H9 (cell line): Measurements from ENCODE around the gene PARD3. TPM values are rescaled to one million over a fixed set of nuclear protein-coding genes. Genes with fewer than 3 reads are reported as not detected.

Source experiments
- DNase-seq: peaks from one replicate; pipeline ENCODE4 v3.0.0-alpha.2; 2017
- H2AFZ ChIP-seq: one replicate; pipeline ENCODE4 v1.6.1; 2013; ENCODE audit warnings: mild to moderate bottlenecking, low read length, control low read depth, moderate library complexity
- H2AK5ac ChIP-seq: 2 replicates; pipeline ENCODE4 v1.6.1; 2013; ENCODE audit warnings: low read length, control low read depth, mixed read lengths; ENCODE audit not compliant: insufficient read length
- H2BK120ac ChIP-seq: one replicate; pipeline ENCODE4 v1.6.1; 2013; ENCODE audit warnings: low read depth, mild to moderate bottlenecking, low read length, control low read depth, inconsistent platforms; ENCODE audit not compliant: poor library complexity, severe bottlenecking
- H2BK12ac ChIP-seq: 2 replicates; pipeline ENCODE4 v1.6.1; 2013; ENCODE audit warnings: low read length, control low read depth, mixed read lengths, low read depth; ENCODE audit not compliant: insufficient read length
- H2BK15ac ChIP-seq: 2 replicates; pipeline ENCODE4 v1.6.1; 2013; ENCODE audit warnings: low read depth, low read length, control low read depth
- H2BK20ac ChIP-seq: one replicate; pipeline ENCODE4 v1.6.1; 2013; ENCODE audit warnings: low read depth, mild to moderate bottlenecking, low read length, control low read depth, inconsistent platforms; ENCODE audit not compliant: poor library complexity, severe bottlenecking
- H2BK5ac ChIP-seq: 2 replicates; pipeline ENCODE4 v1.6.1; 2013; ENCODE audit warnings: low read length, control low read depth, mixed read lengths; ENCODE audit not compliant: insufficient read length
- H3K14ac ChIP-seq: 2 replicates; pipeline ENCODE4 v1.6.1; 2013; ENCODE audit warnings: low read length, control low read depth; ENCODE audit not compliant: insufficient read depth
- H3K18ac ChIP-seq: 2 replicates; pipeline ENCODE4 v1.6.1; 2013; ENCODE audit warnings: low read depth, mild to moderate bottlenecking, mixed read lengths, low read length, control low read depth; ENCODE audit not compliant: insufficient read length
- H3K23ac ChIP-seq: 2 replicates; pipeline ENCODE4 v1.6.1; 2013; ENCODE audit warnings: low read length, control low read depth, mixed read lengths, low read depth; ENCODE audit not compliant: insufficient read length
- H3K23me2 ChIP-seq: 2 replicates; pipeline ENCODE4 v1.6.1; 2013; ENCODE audit warnings: low read depth, mild to moderate bottlenecking, mixed read lengths, low read length, control low read depth; ENCODE audit not compliant: insufficient read length, poor library complexity, severe bottlenecking
- H3K27ac ChIP-seq: 2 replicates; pipeline ENCODE4 v1.5.1; 2013; ENCODE audit warnings: low read length, control low read depth, mixed read lengths, low read depth; ENCODE audit not compliant: insufficient read length
- H3K27me3 ChIP-seq: 2 replicates; pipeline ENCODE4 v1.6.1; 2013; ENCODE audit warnings: low read length, control low read depth, inconsistent platforms; ENCODE audit not compliant: insufficient read depth
- H3K4ac ChIP-seq: 2 replicates; pipeline ENCODE4 v1.6.1; 2013; ENCODE audit warnings: low read depth, mild to moderate bottlenecking, control low read depth, inconsistent platforms, low read length, moderate library complexity
- H3K4me1 ChIP-seq: 2 replicates; pipeline ENCODE4 v1.6.1; 2013; ENCODE audit warnings: low read length, control low read depth, inconsistent platforms; ENCODE audit not compliant: insufficient read depth
- H3K4me2 ChIP-seq: 2 replicates; pipeline ENCODE4 v1.6.1; 2013; ENCODE audit warnings: low read length, control low read depth, mixed read lengths; ENCODE audit not compliant: insufficient read length, insufficient read depth
- H3K56ac ChIP-seq: 2 replicates; pipeline ENCODE4 v1.6.1; 2013; ENCODE audit warnings: low read depth, mild to moderate bottlenecking, mixed read lengths, low read length, control low read depth; ENCODE audit not compliant: insufficient read length
- H3K79me1 ChIP-seq: 2 replicates; pipeline ENCODE4 v1.6.1; 2013; ENCODE audit warnings: low read depth, mild to moderate bottlenecking, moderate library complexity, low read length, control low read depth, inconsistent platforms; ENCODE audit not compliant: insufficient read depth, poor library complexity, severe bottlenecking
- H3K79me2 ChIP-seq: 2 replicates; pipeline ENCODE4 v1.6.1; 2013; ENCODE audit warnings: low read length, control low read depth, inconsistent platforms; ENCODE audit not compliant: insufficient read depth
- H3K9ac ChIP-seq: 2 replicates; pipeline ENCODE4 v1.6.1; 2013; ENCODE audit warnings: low read length, control low read depth, mixed read lengths; ENCODE audit not compliant: insufficient read length; ENCODE audit errors: extremely low read depth
- H3K9me3 ChIP-seq: one replicate; pipeline ENCODE4 v1.6.1; 2013; ENCODE audit warnings: low read depth, low read length, inconsistent platforms; ENCODE audit not compliant: control insufficient read depth
- H3T11ph ChIP-seq: one replicate; pipeline ENCODE4 v1.6.1; 2013; ENCODE audit warnings: mild to moderate bottlenecking, low read length, control low read depth, inconsistent platforms
- H4K20me1 ChIP-seq: one replicate; pipeline ENCODE4 v1.6.1; 2013; ENCODE audit not compliant: control insufficient read depth, insufficient read length, insufficient read depth
- H4K5ac ChIP-seq: 2 replicates; pipeline ENCODE4 v1.6.1; 2013; ENCODE audit warnings: low read depth, mild to moderate bottlenecking, mixed read lengths, low read length, control low read depth; ENCODE audit not compliant: insufficient read length
- H4K8ac ChIP-seq: replicated peaks from 2 replicates; pipeline ENCODE4 v1.6.1; 2013; ENCODE audit warnings: low read length, control low read depth, mixed read lengths, low read depth; ENCODE audit not compliant: insufficient read length
- H4K91ac ChIP-seq: 2 replicates; pipeline ENCODE4 v1.6.1; 2013; ENCODE audit warnings: low read depth, mild to moderate bottlenecking, moderate library complexity, mixed read lengths, low read length, control low read depth; ENCODE audit not compliant: insufficient read length
- H3K27ac Mint-ChIP-seq, 3 experiments: 2 replicates in 2 of 3; 3 replicates in 1 of 3; pipeline ENCODE4 v1.8.0; 2020 to 2021; ENCODE audit warnings: mixed read lengths in 3 of 3, mild to moderate bottlenecking in 1 of 3, moderate library complexity in 1 of 3
- H3K27me3 Mint-ChIP-seq: 2 replicates; pipeline ENCODE4 v1.8.0; 2021; ENCODE audit warnings: low read depth, mild to moderate bottlenecking, moderate library complexity, mixed read lengths
- H3K36me3 Mint-ChIP-seq, 3 experiments: 2 replicates in 2 of 3; 3 replicates in 1 of 3; pipeline ENCODE4 v1.8.0; 2020 to 2021; ENCODE audit warnings: low read depth in 3 of 3, mixed read lengths in 3 of 3; ENCODE audit not compliant: insufficient read depth in 1 of 3
- H3K4me1 Mint-ChIP-seq, 2 experiments: 2 replicates each; pipeline ENCODE4 v1.8.0; 2020; ENCODE audit warnings: mixed read lengths in 2 of 2
- H3K4me3 Mint-ChIP-seq, 2 experiments: 2 replicates in 1 of 2; 3 replicates in 1 of 2; pipeline ENCODE4 v1.8.0; 2020 to 2021; ENCODE audit warnings: mild to moderate bottlenecking in 2 of 2, mixed read lengths in 2 of 2, moderate library complexity in 1 of 2
- H3K9me3 Mint-ChIP-seq, 2 experiments: 2 replicates in 1 of 2; 3 replicates in 1 of 2; pipeline ENCODE4 v1.8.0; 2020; ENCODE audit warnings: mild to moderate bottlenecking in 2 of 2, mixed read lengths in 2 of 2, moderate library complexity in 1 of 2
- WGBS: extraction: QIAGEN DNeasy Blood & Tissue Kit; methylation state at CpG from one replicate; pipeline ENCODE4 v1.1.7; 2013; ENCODE audit warnings: missing lambda C conversion rate, low lambda C conversion rate, mixed read lengths; ENCODE audit not compliant: insufficient read length; ENCODE audit errors: extremely low coverage; 5-methylcytosine and 5-hydroxymethylcytosine counted together
- total RNA-seq: library from RNA; stranded (reverse); gene quantifications from 2 replicates; pipeline ENCODE4 v1.2.1, GENCODE V29; 2021
- TF ChIP-seq, protein P1 (sequence below): fragments of 200-600 bp; sonication (generic); conservative IDR thresholded peaks from 3 replicates; pipeline ENCODE4 v1.8.0; 2021; ENCODE audit warnings: antibody characterized with exemption, mild to moderate bottlenecking

PARD3 gene
- total RNA-seq, 1 experiment from 2014 or later, result 44.7 TPM

- no CpG with 5 or more reads among the region's 8 CpGs for WGBS
- Mint-ChIP-seq H3K4me3 (no peak overlapping the region), H3K27me3 (no peaks in the 10 kb centered on the region), H3K9me3 (no peaks in the 10 kb centered on the region), H3K27ac (peak overlapping the region in 1 of 3 experiments; percentile 66; a peak in 2 of 7 replicates), H3K36me3 (no peaks in the 10 kb centered on the region; a peak in 3 of 7 replicates), H3K4me1 (peaks cover 11 to 17% of the 10 kb centered on the region in 2 experiments; a peak in 3 of 4 replicates)
- Histone ChIP-seq H3T11ph (no peak overlapping the region), H3K14ac (no peak overlapping the region), H3K79me2 (peaks cover 2% of the 10 kb centered on the region; the same call in 1 of the 2 replicates), H2BK5ac (no peak overlapping the region), H3K56ac (no peak overlapping the region), H2AFZ (no peak overlapping the region), H3K18ac (no peak overlapping the region), H3K4me2 (no peak overlapping the region), H2AK5ac (no peak overlapping the region), H3K4ac (no peak overlapping the region), H3K23ac (no peak overlapping the region), H3K9me3 (no peaks in the 10 kb centered on the region), H4K5ac (no peak overlapping the region), H3K23me2 (no peaks in the 10 kb centered on the region), H2BK120ac (no peak overlapping the region), H4K91ac (no peak overlapping the region), H3K4me1 (peaks cover under 1% of the 10 kb centered on the region; the same call in 1 of the 2 replicates), H3K27me3 (no peaks in the 10 kb centered on the region), H2BK12ac (no peak overlapping the region), H2BK20ac (no peak overlapping the region), H4K8ac (no peak overlapping the region), H3K9ac (no peak overlapping the region), H2BK15ac (no peak overlapping the region), H3K79me1 (no peaks in the 10 kb centered on the region), H3K27ac (no peak overlapping the region), H4K20me1 (no peaks in the 10 kb centered on the region)
- DNase-seq, result no peak
- TF ChIP-seq, protein P1, sequence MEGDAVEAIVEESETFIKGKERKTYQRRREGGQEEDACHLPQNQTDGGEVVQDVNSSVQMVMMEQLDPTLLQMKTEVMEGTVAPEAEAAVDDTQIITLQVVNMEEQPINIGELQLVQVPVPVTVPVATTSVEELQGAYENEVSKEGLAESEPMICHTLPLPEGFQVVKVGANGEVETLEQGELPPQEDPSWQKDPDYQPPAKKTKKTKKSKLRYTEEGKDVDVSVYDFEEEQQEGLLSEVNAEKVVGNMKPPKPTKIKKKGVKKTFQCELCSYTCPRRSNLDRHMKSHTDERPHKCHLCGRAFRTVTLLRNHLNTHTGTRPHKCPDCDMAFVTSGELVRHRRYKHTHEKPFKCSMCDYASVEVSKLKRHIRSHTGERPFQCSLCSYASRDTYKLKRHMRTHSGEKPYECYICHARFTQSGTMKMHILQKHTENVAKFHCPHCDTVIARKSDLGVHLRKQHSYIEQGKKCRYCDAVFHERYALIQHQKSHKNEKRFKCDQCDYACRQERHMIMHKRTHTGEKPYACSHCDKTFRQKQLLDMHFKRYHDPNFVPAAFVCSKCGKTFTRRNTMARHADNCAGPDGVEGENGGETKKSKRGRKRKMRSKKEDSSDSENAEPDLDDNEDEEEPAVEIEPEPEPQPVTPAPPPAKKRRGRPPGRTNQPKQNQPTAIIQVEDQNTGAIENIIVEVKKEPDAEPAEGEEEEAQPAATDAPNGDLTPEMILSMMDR, result no peak
These were observed 186.8 kb downstream of the PARD3 start for GRCh38 chr10:34628174-34628796.
